HepG2 (cell line): ENCODE data around the gene TPM2.

Experiments
- EZH2 ChIP-seq: conservative IDR thresholded peaks from 2 replicates; pipeline ENCODE4 v1.6.1; 2012; ENCODE audit warnings: mild to moderate bottlenecking, low read depth, low read length, moderate library complexity
- NR1H2 ChIP-seq: sonication (generic); formaldehyde crosslinking; IDR thresholded peaks from 2 replicates; pipeline ENCODE4 v1.8.1; 2022; ENCODE audit warnings: low read depth, missing genetic modification reagents, borderline replicate concordance
- NR2F1 ChIP-seq, 2 experiments: fragments of 450-650 bp in 1 of 2; formaldehyde crosslinking in 1 of 2; IDR thresholded peaks; 2 replicates each; pipeline versions ENCODE4 v1.5.0 to v1.6.1; 2016 to 2020; ENCODE audit warnings: mild to moderate bottlenecking in 1 of 2, missing compliant biosample characterization in 1 of 2, missing genetic modification reagents in 1 of 2, moderate library complexity in 1 of 2
- POLR2AphosphoS5 ChIP-seq: IDR thresholded peaks from 2 replicates; pipeline ENCODE4 v1.6.1; 2012; ENCODE audit warnings: low read depth, low read length
- REST ChIP-seq, 2 experiments: IDR thresholded peaks; 2 replicates each; pipeline ENCODE4 v1.6.1; 2011 to 2012; ENCODE audit warnings: low read length in 2 of 2, borderline replicate concordance in 1 of 2, low read depth in 1 of 2, mild to moderate bottlenecking in 1 of 2, moderate library complexity in 1 of 2
- ZNF207 ChIP-seq: fragments of 450-650 bp; IDR thresholded peaks from 2 replicates; pipeline ENCODE4 v1.6.1; 2016; ENCODE audit warnings: antibody characterized with exemption, borderline replicate concordance
- ZNF274 ChIP-seq: sonication (generic); formaldehyde crosslinking; IDR thresholded peaks from 2 replicates; pipeline ENCODE4 v1.5.1; 2020; ENCODE audit warnings: mild to moderate bottlenecking, missing genetic modification reagents
- ZNF496 ChIP-seq: sonication (generic); formaldehyde crosslinking; IDR thresholded peaks from 2 replicates; pipeline ENCODE4 v1.8.1; 2023; ENCODE audit warnings: mild to moderate bottlenecking, moderate library complexity, missing genetic modification reagents; ENCODE audit not compliant: insufficient replicate concordance
- TF ChIP-seq, protein P1 (sequence below): sonication (generic); formaldehyde crosslinking; IDR thresholded peaks from 2 replicates; pipeline ENCODE4 v1.8.1; 2023; ENCODE audit warnings: missing genetic modification reagents, inconsistent platforms, borderline replicate concordance

- TF ChIP-seq EZH2 (no peak), ZNF207 (no peak), NR2F1 (CRISPR knock-in tag; IDR thresholded peaks at IDR 0.05) (no peak), ZNF274 (CRISPR knock-in tag) (no peak), POLR2AphosphoS5 (no peak), REST (IDR thresholded peaks at IDR 0.05; ENCODE audit: borderline replicate concordance in 1 of 2, low read depth in 1 of 2, low read length in 2 of 2) (no peak), NR1H2 (CRISPR knock-in tag) (no peak), ZNF496 (CRISPR knock-in tag) (no peak)
- TF ChIP-seq, protein P1, sequence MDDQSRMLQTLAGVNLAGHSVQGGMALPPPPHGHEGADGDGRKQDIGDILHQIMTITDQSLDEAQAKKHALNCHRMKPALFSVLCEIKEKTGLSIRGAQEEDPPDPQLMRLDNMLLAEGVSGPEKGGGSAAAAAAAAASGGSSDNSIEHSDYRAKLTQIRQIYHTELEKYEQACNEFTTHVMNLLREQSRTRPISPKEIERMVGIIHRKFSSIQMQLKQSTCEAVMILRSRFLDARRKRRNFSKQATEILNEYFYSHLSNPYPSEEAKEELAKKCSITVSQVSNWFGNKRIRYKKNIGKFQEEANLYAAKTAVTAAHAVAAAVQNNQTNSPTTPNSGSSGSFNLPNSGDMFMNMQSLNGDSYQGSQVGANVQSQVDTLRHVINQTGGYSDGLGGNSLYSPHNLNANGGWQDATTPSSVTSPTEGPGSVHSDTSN (CRISPR knock-in tag) = no peak
Measured at GRCh38 chr9:35702696-35703095, 13.0 kb upstream of the TPM2 start.
